Body of pancreas (tissue), 4 donors: Measurements from ENCODE around the gene FN3KRP. TPM values are rescaled to one million over a fixed set of nuclear protein-coding genes. Genes with fewer than 3 reads are reported as not detected.

ENCODE experiments used
- ATAC-seq: fragments of 150-250 bp; one replicate; pipeline ENCODE4 v1.9.1; 2016
- DNase-seq, 4 donors: peaks; one replicate each; pipeline ENCODE4 v3.0.0-alpha.2; 2019
- H3K27ac ChIP-seq, 4 donors: fragments of 200-600 bp; sonication (generic); 1 replicate in 3 of 4; 2 replicates in 1 of 4; pipeline versions ENCODE4 v1.5.1 to v1.6.1; 2016 to 2019; ENCODE audit warnings: mild to moderate bottlenecking in 1 of 4, mixed read lengths in 1 of 4, moderate library complexity in 1 of 4
- H3K27me3 ChIP-seq, 2 donors: fragments of 200-600 bp; sonication (generic); one replicate each; pipeline ENCODE4 v1.6.0; 2016; ENCODE audit warnings: mild to moderate bottlenecking in 1 of 2
- H3K36me3 ChIP-seq, 2 donors: fragments of 200-600 bp; sonication (generic); replicated peaks in 1 of 2; 2 replicates each; pipeline ENCODE4 v1.5.1; 2016; ENCODE audit warnings: low read depth in 2 of 2; ENCODE audit not compliant: insufficient read depth in 1 of 2
- H3K4me1 ChIP-seq: fragments of 200-600 bp; sonication (generic); one replicate; pipeline ENCODE4 v1.6.0; 2016
- H3K4me3 ChIP-seq, 2 donors: fragments of 200-600 bp; sonication (generic); 1 replicate in 1 of 2; 2 replicates in 1 of 2; pipeline ENCODE4 v1.5.1; 2016 to 2019
- H3K9me3 ChIP-seq, 3 donors: fragments of 200-600 bp; sonication (generic); 1 replicate in 2 of 3; 2 replicates in 1 of 3; pipeline ENCODE4 v1.5.1; 2016
- CTCF ChIP-seq, 7 experiments: fragments of 450-650 bp in 4 of 7; fragments of 200-600 bp in 3 of 7; sonication (generic) in 3 of 7; IDR thresholded peaks; one replicate each; pipeline ENCODE4 v1.5.1; 2016 to 2019; ENCODE audit warnings: antibody characterized with exemption in 7 of 7
- POLR2A ChIP-seq, 3 donors: fragments of 450-650 bp; IDR thresholded peaks; one replicate each; pipeline ENCODE4 v1.6.1; 2016; ENCODE audit warnings: antibody characterized with exemption in 3 of 3, mild to moderate bottlenecking in 2 of 3
- WGBS, 2 donors: methylation state at CpG; one replicate each; pipeline ENCODE4 v1.1.5; 2017; 5-methylcytosine and 5-hydroxymethylcytosine counted together
- intact Hi-C: fragments of 100-400 bp; cut with DNase I; formaldehyde crosslinking; loops from one replicate; pipeline ENCODE4 v1.15.1; 2023
- total RNA-seq, 2 donors: library from RNA; depleted of rRNA; stranded (reverse); fragments of >200 nt; gene quantifications; one replicate each; pipeline ENCODE4 v1.1.0, GENCODE V29; 2016

Gene FN3KRP
- total RNA-seq, 2 donors from 2014 or later = 7.6 to 8.0 TPM

- DNase-seq (no peak), ATAC-seq (no peak)
- Histone ChIP-seq H3K4me1 (no peaks in the 10 kb centered on the region), H3K27me3 (no peaks in the 10 kb centered on the region), H3K9me3 (no peaks in the 10 kb centered on the region), H3K36me3 (no peaks in the 10 kb centered on the region), H3K27ac (no peak overlapping the region), H3K4me3 (no peak overlapping the region)
- intact Hi-C loops = loop anchor here (5.0 kb wide), 1 partner anchor 53 kb away; no protein-coding TSS in a partner anchor
- WGBS, 2 donors = 78 to 80% methylated on average over 3 to 13 of the region's 13 CpGs
- no peak for TF ChIP-seq POLR2A (IDR thresholded peaks at IDR 0.05)
- no peak for TF ChIP-seq CTCF (IDR thresholded peaks at IDR 0.05)
These were observed 11.6 kb upstream of the FN3KRP start for GRCh38 chr17:82704886-82705285.

GRCh38 chr17:82705756-82706155 lies 10.8 kb upstream of the FN3KRP start:
- DNase-seq (no peak), ATAC-seq (no peak)
- H3K4me3 ChIP-seq = no peak overlapping the region
- TF ChIP-seq CTCF (IDR thresholded peaks at IDR 0.05) (no peak), POLR2A (IDR thresholded peaks at IDR 0.05) (no peak)
- H3K9me3 ChIP-seq = no peaks in the 10 kb centered on the region
- H3K27me3 ChIP-seq = no peaks in the 10 kb centered on the region
- 86 to 87% methylated on average over 7 to 17 of the region's 18 CpGs for WGBS, 2 donors
- no peak overlapping the region for H3K27ac ChIP-seq
- no peaks in the 10 kb centered on the region for H3K36me3 ChIP-seq
- intact Hi-C loops = no loop called here
- H3K4me1 ChIP-seq = no peaks in the 10 kb centered on the region

GRCh38 chr17:82709024-82709675 lies 7.4 kb upstream of the FN3KRP start:
- H3K36me3 ChIP-seq = no peaks in the 10 kb centered on the region
- no peak overlapping the region for H3K4me3 ChIP-seq
- ATAC-seq (no peak), DNase-seq (no peak)
- no peak overlapping the region for H3K27ac ChIP-seq
- H3K27me3 ChIP-seq = no peaks in the 10 kb centered on the region
- no peaks in the 10 kb centered on the region for H3K9me3 ChIP-seq
- 59 to 68% methylated on average over 4 of the region's 9 CpGs for WGBS, 2 donors
- intact Hi-C loops = no loop called here
- no peaks in the 10 kb centered on the region for H3K4me1 ChIP-seq
- no peak for TF ChIP-seq CTCF (IDR thresholded peaks at IDR 0.05)
- no peak for TF ChIP-seq POLR2A (IDR thresholded peaks at IDR 0.05)

GRCh38 chr17:82709676-82710498 lies 6.6 kb upstream of the FN3KRP start:
- Histone ChIP-seq H3K27ac (no peak overlapping the region), H3K4me1 (no peaks in the 10 kb centered on the region), H3K4me3 (no peak overlapping the region), H3K9me3 (no peaks in the 10 kb centered on the region), H3K27me3 (no peaks in the 10 kb centered on the region), H3K36me3 (no peaks in the 10 kb centered on the region)
- 78 to 79% methylated on average over 12 to 24 of the region's 25 CpGs for WGBS, 2 donors
- DNase-seq = no peak
- intact Hi-C loops = no loop called here
- ATAC-seq = no peak
- TF ChIP-seq CTCF (IDR thresholded peaks at IDR 0.05) (no peak), POLR2A (IDR thresholded peaks at IDR 0.05) (no peak)
